NCI-H146 (cell line): Measurements from ENCODE around the gene PPP2R2B.
"Not testable (repeated sequence)": the region's sequence is repeated elsewhere in the genome, so short reads cannot be mapped to it uniquely, and the experiment has no call there.

ENCODE experiments used
- DNase-seq: peaks from one replicate; lab custom pipeline; 2025; lab: John Stamatoyannopoulos, UW

The PPP2R2B gene

DNA sequence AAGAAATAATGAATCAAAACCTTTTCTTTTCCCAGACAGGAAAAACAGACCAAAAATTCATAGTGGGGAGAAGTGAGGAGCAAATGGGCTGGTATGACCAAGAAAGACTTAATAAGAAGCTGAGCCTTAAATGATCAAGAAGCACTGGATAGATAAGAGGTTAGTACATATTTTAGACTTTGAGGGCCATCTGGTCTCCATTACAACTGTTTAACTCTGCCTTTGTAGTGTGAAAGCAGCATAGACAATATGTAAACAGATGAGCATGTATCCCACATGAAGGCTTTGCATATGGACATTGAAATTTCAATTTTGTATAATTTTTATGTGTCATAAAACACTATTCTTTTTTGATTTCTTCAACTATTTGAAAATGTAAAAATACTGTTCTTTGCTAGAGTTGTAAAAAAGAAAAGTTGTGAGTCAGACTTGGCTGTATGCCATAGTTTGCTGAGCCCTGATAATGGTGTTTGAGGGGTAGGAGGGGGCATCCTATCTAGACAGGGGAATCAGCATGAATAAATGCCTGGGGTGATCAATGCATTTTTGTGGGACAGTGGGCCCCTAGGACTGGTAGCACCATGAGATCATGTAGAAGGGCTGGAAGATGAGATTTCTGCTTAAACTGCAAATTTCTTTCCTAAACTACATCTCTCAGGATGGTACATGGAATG is 270.8 kb downstream of the PPP2R2B start:
- DNase-seq = no peak

DNA sequence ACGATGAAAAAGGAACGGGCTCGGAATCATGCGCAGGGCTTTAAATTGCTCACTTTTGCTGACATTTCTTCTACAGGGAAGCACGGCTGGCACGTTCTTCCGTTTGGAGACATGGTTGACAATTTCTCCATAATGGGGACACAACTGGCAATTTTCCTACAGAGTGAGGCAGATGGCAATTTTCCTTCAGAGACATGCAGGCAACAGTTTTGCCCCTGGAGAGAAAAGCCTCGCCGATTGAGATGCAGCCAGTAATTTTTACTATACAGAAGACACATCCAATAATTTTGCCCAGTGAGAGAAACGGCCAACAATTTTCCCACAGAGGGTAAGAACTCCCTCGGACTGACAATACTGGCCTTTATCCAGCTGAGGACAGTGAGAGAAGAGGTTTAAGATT is 271.7 kb downstream of the PPP2R2B start:
- DNase-seq = no peak

DNA sequence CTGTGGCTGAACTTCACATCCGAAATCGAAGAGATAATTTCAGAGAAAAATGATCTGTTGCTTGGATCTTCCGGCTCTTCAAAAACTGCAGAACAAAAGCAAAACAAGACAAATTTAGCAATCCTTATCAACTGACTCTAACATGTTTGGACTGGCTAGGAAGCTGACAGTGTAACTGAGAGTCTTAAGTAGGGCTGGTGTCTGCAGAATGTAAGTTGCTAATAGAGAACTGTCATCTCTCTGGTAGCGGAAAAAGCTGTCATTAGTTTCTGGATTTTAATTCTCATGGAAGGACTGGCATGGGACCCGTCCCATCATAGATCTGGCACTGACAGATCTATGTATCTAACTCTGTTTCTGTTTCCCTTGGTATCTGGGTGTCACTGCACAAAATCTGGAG is 278.2 kb downstream of the PPP2R2B start:
- DNase-seq = no peak

DNA sequence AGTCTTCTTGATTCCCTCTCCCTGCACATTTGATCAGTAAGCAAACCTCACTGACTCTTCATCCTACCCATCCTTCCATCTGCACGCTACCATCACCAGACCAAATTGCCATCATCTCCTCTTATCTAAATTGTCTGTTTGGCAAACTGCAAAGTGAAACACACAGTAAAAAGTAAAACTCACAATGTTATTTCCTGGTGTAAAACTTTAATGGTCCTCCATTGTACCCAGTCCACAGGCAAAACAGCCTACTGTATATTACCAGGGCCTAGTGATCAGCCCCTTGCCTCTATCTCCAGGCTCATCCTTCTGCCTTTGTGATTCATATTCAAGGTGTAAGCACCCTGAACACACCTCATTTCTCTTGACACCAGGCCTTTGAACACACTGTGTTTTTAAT is 279.3 kb downstream of the PPP2R2B start:
- DNase-seq = no peak

DNA sequence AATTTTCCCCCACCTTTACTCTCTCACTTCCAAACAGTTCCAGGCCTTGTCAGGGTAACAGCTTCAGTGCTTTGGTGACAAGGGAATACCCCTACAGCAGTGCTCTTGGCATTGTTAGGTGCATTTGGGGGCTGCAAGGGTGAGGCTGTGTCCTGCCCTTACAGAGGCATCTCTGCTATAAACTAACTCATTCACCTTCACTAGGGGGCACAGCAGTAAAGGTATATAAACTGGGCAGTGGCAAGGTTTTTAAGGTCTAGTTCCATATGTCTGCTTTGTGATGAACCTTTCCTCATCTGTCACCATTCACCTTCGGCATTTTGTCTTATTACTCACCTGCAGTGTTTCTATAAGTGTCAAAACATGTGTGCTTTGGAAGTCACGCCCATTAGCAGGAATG is 283.5 kb downstream of the PPP2R2B start:
- DNase-seq = peak; percentile 6

DNA sequence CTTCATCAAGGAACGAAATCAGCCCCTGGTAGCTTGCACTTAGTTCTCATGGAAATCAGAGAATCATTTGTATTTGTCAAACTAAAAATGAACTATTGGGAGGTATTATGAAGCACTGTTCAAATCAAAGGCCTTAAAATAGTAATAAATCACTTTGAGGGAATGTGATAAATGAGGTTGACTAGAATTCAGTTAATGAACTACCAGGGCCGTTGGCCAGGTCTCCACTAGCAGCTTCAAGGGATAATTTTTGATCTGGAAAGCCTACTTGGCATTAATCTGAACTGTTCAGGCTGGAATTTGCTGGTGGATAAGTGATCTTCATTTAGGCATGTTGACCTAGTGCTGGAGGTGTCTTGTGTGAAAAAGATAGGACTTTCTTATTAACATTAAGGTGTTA is 286.2 kb downstream of the PPP2R2B start:
- no peak for DNase-seq

DNA sequence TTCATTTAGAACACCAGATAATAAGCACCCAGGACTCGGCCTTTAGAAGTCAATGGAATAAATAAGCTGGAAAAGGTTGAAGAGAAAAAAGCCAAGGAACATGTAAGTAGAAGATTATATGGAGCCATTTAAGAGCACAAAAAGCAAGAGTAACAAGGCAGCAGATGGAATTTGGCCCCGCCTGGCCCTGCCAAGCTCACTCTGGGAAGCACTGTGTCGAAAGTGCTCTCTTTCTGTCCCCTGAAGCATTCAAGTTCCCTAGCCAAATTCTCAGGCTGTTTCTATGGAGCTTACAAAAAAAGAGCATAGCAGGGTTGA is 289.6 kb downstream of the PPP2R2B start:
- DNase-seq = no peak

DNA sequence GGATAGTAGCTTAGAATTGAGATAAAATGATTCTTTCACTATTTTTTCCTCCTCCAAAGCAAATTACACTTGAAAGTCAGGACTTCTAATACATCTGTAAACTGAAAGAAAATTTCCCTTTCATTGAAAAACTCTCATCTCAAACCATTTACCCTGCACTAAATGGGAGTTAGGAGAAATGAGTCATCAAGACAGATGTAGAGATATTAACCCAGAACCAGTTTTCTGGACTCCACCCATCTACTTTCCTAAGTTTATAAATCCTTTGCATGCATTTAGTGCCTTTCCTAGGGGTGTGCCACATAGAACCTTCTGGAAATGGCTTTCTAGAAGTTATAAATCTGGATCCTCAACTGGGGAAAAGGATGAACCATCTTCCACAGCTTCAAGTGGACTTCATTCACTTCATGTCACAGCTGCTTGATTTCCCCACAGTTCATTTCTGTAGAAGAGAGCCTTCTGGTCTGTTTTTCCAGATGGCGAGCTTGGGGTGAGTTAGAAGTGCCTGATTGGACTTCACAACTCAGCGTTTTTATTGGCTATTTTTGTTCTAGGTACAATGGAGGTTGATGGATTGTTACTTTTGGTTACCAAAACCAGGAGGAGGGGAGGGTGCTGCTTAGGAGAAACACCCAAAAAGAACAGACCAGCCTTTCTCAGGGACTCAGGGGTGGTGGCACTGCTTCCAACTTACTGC is 290.1 kb downstream of the PPP2R2B start:
- DNase-seq = no peak

DNA sequence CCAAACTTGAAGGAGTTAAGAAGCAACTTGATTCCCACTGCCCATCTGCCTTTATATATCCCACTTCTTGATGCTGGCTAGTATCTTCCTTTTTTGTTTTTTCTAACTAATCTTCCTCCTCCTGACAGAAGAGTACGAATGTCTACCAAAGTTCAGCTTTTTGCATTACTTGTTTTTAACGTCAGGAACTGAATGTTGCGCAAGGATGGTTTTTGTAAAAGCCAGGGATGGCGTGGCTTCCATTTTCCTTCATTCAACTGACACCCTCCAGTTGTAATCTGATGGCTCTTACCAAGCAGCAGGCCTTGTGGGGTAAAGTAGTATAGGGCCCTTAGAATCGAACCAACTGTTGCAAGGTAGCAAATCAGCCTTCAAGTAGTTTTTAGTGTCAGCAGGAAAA is 291.8 kb downstream of the PPP2R2B start:
- DNase-seq = no peak

DNA sequence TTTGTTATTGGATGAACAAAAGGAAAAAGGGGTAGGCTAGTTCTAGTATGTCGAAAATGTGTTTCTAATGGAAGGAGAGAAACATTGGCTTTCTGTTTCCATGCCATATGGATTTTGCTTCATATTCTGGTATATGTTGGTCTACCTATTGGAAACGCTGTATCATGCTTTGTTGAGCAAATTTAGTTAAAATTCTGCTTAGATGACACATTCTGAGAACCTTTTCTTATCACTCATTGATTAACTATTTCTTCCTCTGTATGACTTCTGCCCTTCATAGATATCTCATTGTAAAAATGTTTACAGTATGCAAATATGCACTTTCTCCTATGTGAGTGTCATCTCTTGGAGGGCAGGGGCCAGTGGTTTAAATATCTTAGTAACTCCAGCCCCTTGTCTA is 293.8 kb downstream of the PPP2R2B start:
- no peak for DNase-seq

DNA sequence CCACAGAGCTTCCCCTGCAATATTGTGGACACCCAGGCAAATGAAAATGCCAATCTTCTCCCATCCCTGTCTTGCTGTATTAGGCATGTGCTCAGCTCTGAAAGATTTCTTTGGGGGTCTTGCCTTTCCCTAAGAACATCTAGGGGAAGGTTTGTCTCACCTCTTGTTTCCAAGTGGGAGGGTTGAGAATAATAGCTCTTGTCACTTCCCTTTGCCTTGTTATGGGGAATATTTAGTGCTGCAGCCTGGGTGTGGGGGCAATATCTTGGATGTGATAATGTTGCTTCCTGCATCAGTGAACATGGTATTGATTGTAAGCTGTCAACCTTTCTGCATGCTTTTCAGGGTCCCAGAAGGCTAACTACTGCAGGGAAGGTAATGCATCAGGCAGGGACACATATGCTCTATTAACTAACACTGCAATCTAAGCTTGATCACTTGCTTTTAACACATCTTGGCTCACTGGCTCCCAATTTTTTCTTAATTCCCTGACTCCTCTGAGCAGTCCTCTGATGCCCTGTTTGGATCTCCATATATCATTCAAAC is 296.4 kb downstream of the PPP2R2B start:
- no peak for DNase-seq

DNA sequence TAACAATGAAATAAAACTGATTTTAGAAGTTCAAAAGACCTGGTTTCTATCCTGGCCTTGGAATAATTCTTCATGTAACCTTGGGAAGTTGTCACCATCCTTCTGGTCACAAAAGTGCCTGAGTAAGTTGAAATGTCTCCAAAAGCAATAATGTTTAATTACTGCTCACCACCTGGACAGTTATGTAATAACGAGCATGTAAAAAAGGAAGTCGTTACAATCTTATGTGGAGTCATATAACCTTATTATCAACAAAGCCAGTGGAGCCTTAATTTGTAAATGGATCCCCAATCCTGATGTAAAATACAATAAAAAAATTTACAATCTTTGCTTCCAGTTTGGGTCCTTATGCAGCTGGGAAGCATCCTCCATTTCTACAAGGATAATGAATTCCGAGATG is 298.3 kb downstream of the PPP2R2B start:
- no peak for DNase-seq

DNA sequence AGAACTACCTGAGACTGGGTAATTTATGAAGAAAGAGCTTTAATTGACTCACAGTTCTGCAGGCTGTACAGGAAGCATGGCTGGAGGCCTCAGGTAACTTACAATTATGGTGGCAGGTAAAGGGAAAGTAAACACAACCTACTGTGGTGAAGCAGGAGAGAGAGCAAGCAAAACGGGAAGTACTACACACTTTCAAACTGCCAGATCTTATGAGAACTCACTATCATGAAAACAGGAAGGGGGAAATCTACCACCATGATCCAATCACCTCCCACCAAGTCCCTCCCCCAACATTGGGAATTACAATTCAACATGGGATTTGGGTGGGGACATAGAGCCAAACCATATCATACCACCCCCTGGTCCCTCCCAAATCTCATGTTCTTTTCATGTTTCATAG is 303.8 kb downstream of the PPP2R2B start:
- no peak for DNase-seq

DNA sequence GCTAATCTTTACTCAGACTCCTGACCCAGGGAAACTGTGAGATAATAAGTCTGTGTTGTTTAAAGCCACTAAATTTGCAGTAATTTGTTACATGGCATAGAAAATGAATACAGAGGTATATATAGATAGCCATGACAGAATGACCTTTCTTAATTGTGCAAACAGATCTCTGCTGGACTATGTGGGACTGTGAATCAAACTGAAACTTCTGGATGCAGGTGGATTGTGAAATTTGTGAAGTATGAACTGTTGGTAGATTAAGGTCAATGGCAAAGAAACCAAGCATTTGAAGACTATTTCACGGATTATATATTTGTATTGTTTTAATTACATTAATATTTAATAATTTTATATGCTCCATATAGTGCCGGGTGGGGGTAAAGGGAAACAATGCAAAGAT is 310.4 kb downstream of the PPP2R2B start:
- DNase-seq = no peak

DNA sequence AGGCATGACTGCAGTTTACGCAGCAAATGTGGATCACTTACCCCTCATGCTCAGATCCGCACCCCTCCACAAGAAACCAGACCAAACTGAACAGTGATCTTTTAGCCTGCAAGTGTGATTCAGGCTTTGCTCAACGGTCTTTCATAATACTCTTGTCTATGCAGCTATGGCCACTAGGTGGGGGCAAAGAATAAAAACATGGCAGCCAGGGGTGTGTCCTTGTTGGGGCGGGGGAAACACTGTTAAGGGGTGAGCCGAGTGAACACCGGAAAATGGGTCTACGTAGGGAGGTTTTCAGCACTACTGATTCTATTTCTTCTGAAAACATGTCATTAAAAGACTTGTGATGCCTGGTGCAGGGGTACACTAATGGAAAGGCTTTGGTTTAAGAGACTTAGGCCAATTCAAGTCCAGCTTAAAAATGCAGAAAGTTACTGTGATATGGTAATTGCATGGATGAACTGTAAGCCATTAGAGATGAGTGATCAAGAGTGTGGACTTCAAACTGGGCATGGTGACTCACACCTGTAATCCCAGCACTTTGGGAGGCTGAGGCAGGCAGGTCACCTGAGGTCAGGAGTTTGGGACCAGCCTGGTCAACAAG is 312.7 kb downstream of the PPP2R2B start:
- DNase-seq = peak; percentile 80

DNA sequence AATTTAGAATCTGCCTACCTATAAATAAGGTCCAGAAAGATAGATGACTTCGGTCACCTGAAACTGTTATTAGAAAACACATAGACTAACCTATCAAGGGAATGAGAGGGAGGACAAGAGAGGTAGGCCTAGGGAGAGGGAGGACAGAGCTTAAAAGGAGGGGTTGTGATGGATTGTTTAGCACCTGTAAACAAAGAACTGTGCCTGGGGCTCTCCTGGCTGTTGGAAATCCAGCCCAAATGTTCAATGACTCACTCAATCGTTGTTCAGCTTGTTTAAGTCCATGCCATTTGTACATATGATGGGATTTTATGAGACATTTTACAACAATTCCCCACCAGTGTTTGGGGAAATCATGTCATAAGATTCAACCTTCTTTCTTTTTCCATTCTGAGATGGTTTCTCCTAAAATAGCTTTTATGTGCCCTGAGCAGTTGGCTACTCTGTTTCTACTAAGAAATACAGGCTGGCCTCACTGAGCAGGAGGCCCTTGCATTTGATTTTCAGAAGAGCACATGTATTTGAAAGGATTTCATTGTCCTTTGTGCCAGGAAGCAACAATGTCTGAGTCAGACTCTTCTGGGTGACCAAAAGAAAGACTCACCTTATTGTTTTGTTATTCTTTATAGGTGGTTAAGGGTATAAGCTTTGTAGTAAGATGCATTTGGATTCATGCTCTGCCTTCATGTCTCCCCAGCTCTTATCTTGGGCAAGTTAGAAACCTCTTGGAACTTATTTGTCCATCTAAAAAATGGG is 314.4 kb downstream of the PPP2R2B start:
- peak; percentile 5 for DNase-seq

DNA sequence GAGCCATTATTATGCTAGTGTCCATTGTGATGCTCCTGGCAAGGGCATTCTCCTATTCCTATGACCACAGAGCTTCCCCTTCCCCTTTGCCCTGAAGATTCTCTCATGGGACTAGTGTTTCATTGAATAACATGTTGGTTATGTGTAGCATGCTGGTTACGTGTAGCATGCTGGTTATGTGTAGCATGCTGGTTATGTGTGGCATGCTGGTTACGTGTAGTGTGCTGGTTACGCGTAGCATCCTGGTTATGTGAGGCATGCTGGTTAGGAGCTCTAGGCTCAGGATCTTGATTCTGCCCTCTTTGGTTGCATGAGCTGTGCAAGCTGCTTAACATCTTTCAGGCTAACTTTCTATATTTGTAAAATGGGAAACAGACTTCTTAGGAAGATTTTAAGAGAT is 316.1 kb downstream of the PPP2R2B start:
- DNase-seq = no peak

DNA sequence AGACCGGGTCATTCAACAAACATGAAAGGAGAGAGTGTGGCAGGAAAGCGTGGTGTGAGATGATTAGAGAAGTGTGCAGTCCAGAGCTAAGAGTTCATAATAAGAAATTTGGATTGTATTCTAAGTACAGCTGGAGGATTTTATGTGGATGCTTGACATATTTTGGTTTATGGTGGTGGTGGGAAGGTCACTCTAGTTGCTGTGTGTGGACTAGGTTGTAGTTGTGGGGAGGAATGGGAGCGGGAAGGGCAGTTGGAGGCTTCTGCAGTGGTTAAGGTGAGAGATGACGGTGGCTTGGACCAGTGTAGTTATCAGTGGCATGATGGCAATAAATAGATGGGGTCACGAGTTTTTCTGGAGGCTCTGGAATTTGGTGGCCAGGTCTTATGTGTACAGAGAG is 316.8 kb downstream of the PPP2R2B start:
- no peak for DNase-seq

DNA sequence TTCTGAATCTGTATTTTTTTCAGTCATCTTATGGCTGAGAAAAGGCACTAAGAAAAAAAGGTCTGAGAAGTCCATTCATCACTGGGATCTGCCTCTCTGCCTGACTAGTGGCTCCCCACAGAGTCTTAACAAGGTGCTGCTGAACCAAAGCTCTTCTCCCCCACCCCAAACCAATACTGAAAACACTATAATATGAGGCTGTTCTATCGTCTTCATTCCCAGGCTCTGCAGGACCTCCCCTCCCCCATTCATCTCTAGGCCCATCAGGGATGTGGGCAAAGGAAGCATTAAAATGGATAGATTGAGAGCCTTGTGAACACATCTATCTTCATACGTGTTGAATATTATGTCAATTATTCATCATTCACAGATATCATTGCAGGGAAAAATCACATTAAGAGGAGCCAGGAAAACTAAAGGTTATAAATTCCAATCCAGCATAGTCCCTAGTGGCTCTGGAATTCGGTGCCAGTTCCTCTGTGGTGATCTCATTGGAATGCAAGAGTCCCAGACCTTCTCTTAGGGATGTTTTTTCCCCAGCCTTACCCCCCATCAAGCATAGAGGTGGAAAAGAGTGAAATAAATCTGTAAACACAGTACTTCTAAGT is 318.2 kb downstream of the PPP2R2B start:
- DNase-seq = no peak

DNA sequence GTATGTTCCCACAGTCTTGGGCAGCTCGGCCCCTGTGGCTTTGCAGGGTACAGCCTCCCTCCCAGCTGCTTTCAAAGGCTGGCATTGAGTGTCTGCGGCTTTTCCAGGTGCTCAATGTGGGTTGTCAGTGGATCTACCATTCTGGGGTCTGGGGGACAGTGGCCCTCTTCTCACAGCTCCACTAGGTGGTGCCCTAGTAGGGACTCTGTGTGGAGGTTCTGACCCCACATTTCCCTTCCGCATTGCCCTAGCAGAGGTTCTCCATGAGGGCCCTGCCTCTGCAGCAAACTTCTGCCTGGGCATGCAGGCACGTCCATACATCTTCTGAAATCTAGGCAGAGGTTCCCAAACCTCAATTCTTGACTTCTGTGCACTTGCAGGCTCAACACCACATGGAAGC is 321.7 kb downstream of the PPP2R2B start:
- not testable (repeated sequence) for DNase-seq

DNA sequence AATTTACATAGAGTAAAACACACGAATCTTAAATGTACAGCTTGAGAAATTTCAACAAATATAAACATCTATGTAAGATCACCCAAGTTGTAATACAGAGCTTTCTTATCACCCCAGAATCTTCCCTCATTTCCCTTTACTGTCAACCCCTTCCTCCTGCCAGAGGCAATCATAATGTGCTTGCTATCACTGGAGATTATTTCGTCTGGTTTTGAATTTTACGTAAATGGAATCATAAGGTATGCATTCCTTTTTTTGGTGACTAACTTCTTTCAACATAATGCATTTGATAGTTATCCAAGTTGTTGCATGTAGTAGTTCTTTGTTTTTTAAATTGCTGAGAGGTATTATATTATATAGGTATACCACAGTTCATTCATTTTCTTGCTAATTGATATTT is 325.1 kb downstream of the PPP2R2B start:
- no peak for DNase-seq

DNA sequence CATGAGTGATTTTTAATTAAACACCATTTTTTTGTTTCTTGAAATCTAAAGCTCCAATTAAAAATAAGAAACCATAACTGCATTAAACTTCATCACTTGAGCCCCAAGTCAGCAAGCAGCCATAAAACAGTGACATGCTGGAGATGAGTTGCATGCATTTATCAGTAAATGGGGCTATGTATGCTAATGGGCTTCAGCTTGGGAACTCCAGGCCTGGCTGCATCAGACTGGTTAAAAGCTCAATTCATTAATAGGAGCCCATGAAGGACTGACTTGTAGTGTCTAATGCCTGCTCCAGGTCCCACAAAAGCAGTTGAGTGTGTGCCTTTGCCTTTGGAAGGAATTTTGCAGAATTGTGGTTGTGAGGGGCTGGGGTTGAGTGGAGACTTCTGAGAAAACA is 328.9 kb downstream of the PPP2R2B start:
- DNase-seq = no peak
